ENCODE measurements around the gene HSD17B8.

The HSD17B8 gene

GRCh38 chr6:33171016-33171879 lies 33.2 kb upstream of the HSD17B8 start:
- no peak for TF ChIP-seq CTCF (IDR thresholded peaks at IDR 0.05; ENCODE audit: extremely low read depth, insufficient read depth, missing control alignments)
- no peak for DNase-seq (ENCODE audit: low spot score)
- in situ Hi-C loops (cut with MboI; ENCODE audit: low pct_unique_long_range_greater_than_20kb, low sequenced_read_pairs, unreplicated experiment): no loop called here

GRCh38 chr6:33171880-33172687 lies 32.4 kb upstream of the HSD17B8 start:
- DNase-seq (ENCODE audit: low spot score): no peak
- in situ Hi-C loops (cut with MboI; ENCODE audit: low pct_unique_long_range_greater_than_20kb, low sequenced_read_pairs, unreplicated experiment): no loop called here
- no peak for TF ChIP-seq CTCF (IDR thresholded peaks at IDR 0.05; ENCODE audit: extremely low read depth, insufficient read depth, missing control alignments)

GRCh38 chr6:33172688-33173534 lies 31.5 kb upstream of the HSD17B8 start:
- peak; percentile 78 for TF ChIP-seq CTCF (IDR thresholded peaks at IDR 0.05; ENCODE audit: extremely low read depth, insufficient read depth, missing control alignments)
- in situ Hi-C loops (cut with MboI; ENCODE audit: low pct_unique_long_range_greater_than_20kb, low sequenced_read_pairs, unreplicated experiment): no loop called here
- DNase-seq (ENCODE audit: low spot score): peak; percentile 78

GRCh38 chr6:33173535-33174180 lies 30.8 kb upstream of the HSD17B8 start:
- in situ Hi-C loops (cut with MboI; ENCODE audit: low pct_unique_long_range_greater_than_20kb, low sequenced_read_pairs, unreplicated experiment): no loop called here
- no peak for TF ChIP-seq CTCF (IDR thresholded peaks at IDR 0.05; ENCODE audit: extremely low read depth, insufficient read depth, missing control alignments)
- DNase-seq (ENCODE audit: low spot score): no peak

GRCh38 chr6:33174784-33175183 lies 29.7 kb upstream of the HSD17B8 start:
- no peak for TF ChIP-seq CTCF (IDR thresholded peaks at IDR 0.05; ENCODE audit: extremely low read depth, insufficient read depth, missing control alignments)
- in situ Hi-C loops (cut with MboI; ENCODE audit: low pct_unique_long_range_greater_than_20kb, low sequenced_read_pairs, unreplicated experiment): no loop called here
- DNase-seq (ENCODE audit: low spot score): no peak

All from GM13977 (cell line).